ENCODE data around the gene CASZ1.

CASZ1 gene

DNA sequence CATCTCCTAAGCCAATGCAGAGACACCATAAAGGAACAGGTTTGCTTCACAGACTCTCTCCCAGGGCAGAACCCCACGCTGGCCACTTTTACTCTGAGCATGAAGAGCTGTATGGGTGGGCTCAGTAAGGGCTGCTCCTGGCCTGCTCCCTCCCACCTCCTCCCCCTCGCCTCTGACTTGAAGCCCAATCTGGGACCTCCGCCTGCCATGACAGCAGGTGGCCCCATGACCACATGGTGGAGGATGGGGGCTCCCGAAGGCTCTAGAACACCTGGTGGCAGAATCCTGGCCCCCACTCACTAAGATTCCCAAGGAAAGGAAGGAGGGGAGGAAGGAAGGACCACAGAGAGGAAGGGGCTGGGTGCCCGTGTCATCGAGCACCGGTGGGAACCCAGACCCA is 23.7 kb downstream of the CASZ1 start:
- no peak for DNase-seq

DNA sequence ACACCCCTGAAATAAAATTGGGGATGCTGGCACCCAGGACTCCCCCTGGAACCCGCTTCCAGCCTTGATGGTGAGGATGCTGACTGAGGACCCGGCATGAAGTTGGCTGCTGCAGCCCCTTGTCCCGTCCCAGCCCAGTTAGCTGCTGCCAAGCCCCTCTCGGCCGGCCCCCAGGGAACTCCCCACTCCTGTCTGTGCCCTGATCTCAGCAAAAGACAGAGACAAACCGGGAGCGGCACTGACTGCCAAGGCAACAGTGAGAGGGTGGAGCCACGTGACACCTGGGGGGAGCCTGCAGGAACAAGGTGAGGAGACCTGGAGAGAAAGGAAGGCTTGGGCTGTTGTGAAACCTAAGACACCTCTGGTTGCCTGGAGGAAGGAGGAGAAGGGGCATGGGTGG is 24.7 kb downstream of the CASZ1 start:
- DNase-seq: no peak

- no peak for DNase-seq
Measured at GRCh38 chr1:10768552-10768951, 27.9 kb downstream of the CASZ1 start.

- DNase-seq: no peak
Measured at GRCh38 chr1:10767282-10767681, 29.2 kb downstream of the CASZ1 start.

DNA sequence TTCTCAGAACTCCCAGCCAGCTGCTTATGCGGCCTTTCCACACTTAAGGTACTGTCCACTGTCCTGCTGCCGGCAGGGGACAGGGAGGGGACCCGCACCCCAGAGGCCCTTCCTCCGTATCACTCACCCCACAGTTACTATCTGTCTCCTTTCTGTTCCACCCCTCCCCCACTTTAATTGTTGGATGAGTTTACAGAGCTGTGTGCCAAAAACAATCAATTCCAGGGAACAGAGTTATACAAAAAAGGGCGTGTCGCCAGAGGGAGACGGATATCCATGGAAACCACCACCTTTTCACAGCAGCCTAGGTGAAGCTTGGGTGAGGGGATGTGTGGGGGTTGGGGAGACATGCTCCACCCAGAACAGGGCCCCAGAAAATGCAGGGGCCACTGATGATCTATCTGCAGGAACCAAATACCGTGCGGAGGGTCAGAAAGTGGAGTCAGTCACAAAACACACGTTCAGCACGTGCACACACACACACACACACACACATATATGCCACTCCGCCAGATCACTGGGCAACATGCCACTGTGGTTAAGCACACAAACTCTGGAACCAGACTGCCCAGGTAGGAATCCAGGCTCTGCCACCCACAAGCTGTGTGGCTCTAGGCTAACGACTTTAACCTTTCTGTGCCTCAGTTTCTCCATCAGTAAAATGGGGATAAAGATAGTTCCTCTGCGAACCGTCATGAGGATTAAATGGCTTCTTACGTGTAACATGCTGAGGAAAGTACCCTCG is 30.5 kb downstream of the CASZ1 start:
- DNase-seq: no peak

DNA sequence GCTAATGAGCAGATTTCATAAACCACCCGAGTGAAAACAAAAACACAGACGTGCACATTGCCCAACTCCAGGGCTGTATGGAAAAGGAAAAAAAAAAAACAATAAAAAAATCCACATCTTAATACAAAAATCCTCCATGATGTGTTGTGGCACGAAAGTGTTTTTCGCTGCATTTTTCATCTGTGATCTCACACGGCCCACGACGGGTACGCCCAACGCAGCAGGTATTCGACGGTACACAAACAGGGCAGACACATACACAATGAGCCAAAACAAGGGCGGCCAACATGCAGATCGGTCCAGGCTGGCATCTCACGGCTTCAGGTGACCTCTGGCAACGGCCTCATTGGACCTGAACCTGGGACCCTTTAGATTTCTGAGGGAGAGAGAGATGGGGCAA is 31.1 kb downstream of the CASZ1 start:
- no peak for DNase-seq

- no peak for DNase-seq
Measured at GRCh38 chr1:10764296-10764798, 32.1 kb downstream of the CASZ1 start.

DNA sequence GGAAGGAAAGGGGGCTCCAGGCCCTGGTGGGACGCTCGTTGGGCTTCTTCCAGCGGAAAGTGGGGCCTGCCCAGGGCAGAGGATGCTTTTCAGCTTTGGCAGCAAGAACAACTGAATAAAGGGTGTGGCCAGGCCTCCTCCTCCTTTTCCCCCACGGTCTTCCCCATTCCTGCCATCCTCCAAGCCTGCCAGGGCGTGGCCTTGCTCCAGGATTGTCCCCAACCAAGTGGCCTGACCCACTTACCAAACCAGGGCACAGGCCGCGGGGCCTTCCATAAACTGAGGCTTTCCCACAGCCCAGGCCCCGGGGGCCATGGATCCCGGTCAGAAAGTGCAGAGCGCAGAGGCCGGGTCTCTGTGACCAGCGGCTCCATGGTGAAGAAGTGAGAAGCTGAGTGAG is 33.6 kb downstream of the CASZ1 start:
- DNase-seq: no peak

DNA sequence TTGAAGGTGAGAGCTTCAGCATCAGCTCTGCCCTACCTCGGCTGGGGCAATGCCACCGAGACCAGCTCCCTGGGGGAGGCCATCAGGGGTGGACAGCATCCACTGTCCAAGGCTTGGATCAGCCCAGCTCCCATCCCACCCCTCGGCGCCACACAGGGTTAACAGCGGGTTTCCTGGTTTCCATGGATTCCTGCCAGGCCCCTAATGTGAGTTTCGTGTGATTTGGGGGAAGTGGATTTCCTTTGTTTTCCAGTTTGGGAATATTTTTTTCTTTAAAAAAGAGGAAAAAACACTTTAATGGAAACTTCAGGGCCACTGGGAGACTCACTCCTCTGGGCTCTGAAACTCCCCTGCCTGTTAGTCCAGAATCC is 34.3 kb downstream of the CASZ1 start:
- no peak for DNase-seq

DNA sequence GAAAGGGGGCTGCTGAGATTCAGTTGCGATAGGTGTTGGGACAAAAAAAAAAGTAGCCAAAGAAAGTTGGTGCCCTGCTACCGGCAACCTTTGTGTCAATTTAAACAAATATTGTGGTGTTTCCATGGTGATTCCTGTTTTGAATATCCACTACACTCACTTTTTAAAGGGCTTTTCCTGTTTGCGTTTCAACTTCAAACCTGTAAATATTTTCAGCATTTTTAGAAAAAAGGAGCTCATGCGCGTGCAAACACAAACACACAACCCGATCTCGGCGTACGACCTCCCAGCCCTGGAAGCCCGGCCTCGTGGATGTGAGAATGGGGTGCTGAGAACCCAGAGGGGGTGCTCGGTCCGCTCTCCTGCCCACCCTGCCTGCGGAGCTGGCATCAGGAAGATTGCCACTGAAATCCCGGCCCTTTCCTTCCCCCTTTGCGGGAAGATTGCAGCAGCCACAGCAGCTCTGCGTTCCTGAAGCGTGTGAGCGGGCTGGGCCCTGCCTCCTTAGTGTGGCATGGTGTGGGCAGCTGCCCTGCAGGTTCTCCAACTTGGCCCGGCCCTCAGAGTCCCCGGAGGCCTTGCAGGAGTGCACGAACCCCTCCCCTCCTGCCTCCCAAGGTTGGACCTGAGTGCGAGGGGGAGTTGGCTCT is 34.8 kb downstream of the CASZ1 start:
- DNase-seq: no peak

DNA sequence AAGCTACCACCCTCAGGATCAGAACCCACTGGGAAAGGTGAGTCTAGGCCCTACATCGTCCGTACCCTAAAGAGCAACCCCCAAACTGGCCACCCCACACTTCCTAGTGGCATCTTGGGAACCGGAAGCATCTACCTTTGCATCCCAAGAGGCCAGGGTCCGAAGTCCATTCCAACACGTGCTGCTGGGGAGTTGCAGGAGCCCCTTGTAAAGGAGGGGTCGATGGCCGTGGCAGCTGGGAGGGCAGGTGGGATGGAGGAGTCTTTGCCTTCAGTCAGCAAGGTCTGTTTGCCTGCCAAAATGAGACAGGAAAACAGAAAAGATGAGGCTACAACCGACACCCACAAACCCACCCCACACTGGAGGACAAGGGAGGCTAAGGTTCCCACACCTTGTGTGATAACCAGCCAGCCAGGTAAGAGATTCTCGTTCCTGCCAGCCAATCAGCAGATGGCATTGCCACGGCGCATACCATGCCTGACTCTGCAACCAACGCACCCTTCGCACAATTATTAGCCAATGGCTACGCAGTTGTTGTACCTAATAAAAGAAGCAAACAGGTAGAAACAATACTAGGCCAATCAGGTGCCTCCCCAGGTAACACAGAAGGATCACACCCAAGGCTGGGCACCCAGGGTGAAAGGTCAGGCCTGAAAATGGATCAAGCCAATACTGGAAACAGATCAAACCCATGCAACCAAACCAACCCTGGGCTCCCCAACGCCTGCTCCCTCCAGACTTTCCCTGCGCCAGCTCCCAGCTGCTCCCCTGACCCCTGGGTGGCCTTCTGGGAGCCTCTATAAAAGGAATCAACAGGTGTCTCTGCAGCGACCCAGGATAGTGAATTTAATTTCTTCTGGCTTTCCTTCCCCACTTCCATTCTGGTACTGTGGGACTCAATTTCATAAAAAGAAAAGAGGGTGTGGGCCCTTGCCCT is 35.6 kb downstream of the CASZ1 start:
- no peak for DNase-seq

DNA sequence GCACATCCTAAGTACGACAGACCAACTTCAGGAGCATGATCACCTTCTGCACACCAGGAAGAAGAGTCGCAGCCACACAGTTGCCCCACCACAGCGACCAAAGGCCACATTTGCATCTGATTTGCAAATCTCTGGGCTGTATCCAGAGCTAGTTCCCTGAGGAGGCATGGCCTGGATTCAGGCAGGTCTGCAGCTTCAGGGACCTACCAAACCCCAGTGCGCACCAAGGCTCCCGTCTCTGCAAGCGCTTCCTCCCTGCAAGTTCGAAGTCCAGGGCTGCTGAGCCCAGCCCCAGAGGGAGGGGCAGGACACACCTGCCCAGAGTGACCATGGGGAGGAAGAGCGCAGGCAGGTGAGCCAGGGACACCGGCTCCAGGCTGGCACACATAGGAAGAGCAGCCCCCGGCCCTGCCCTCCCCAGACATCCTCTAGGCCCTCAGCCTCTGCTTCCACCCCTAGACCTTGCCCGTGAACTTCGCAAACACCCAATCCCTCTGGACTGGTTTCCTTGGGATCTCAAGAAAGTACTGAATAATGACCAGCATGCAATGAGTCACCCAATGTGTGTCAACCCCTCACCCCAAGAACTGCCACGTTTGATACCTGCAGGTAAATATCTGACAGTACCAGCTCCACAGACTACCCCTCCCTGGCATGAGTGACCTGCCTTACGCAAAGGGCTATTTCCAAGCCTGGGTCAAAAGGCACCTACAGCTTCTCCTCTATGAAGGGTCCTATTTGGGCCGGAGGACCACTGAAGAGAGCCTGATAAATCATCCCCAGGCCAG is 36.8 kb downstream of the CASZ1 start:
- DNase-seq: no peak

DNA sequence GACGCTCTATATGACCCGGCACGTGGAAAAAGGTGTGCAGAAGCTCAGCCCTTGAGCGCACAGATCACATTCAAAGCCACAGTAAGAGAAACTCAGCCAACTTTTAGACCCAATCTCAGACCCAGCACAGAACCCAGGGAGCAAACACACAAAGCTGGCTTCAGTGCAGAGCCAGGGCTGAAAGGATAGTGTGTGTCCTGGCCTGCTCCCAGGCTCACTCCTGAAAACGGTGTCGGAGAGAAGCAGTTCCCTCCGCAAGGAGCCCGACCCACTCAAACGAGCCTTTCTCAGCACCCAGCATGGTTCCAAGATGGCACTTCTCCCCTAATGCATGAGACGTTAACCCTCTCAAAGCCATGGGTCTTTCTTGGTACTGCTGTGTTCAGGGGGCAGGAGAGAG is 39.6 kb downstream of the CASZ1 start:
- no peak for DNase-seq

- DNase-seq: peak in 3 of 4 experiments; percentile 10 to 42 (median 38)
Measured at GRCh38 chr1:10755970-10756521, 40.4 kb downstream of the CASZ1 start.

DNA sequence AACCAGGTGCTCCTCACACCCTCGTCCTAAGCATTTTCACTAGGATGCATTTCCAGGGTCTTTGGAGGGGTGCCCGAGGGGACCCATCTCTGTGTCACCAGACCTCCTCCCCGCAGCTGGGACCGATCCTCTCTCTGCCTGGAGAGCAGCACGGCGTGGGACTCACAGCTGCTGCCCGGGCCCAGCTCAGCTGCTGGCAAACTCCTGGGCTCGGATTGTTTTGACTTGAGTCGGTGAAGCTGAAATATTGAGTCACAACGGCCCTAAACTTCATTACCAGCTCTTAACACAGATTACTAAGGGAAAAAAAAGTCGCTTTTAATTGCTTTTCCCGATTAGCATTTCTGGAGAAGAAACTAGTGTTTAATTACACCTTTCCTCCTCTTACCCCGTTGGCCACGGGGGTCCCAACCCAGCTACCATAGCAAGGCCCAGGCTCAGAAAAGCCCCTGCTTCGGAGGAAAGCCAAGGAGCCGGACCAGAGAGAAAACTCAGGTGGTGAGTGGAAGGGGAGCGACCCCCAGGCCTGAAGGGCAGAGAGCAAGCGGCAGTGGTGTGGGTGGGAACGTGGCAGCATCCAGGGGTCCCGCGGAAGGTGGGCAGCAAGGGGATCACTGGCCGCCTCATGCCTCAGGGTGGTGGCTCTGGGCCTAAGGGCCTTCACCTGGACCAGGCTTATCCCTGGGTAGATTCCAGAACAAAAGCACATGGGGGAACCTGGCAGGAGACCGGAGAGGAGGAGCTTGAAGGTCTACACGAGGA is 41.7 kb downstream of the CASZ1 start:
- DNase-seq: no peak

DNA sequence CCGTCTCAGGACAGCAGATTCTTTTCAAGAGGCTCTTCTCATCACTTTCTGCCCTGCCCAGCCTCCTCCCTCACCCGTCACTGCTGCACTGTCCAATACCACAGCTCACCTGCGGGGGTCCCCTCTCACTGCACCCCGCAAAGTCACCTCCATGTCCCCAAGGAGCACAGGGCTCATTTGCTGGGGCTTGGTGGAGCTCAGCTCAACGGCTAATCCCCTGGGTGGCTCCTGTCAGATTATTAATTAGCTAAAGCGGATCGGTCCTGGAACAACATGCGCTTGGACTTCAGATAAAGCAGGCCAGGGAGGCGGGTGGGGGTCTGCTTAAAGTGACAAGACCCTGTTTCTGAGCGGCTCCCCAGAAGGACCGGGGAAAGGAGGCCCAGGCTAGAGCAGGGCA is 43.1 kb downstream of the CASZ1 start:
- no peak for DNase-seq

- DNase-seq: no peak
Measured at GRCh38 chr1:10751561-10752085, 44.8 kb downstream of the CASZ1 start.

- DNase-seq: no peak
Measured at GRCh38 chr1:10751160-10751559, 45.3 kb downstream of the CASZ1 start.

GRCh38 chr1:10745886-10746455 is 50.5 kb downstream of the CASZ1 start:
- no peak for DNase-seq

GRCh38 chr1:10745383-10745782 is 51.1 kb downstream of the CASZ1 start:
- no peak for DNase-seq
